GM12878 (cell line): ENCODE data around the gene DCTPP1. TPM values are rescaled to one million over a fixed set of nuclear protein-coding genes. Genes with fewer than 3 reads are reported as not detected.

ENCODE experiments used
- ATAC-seq: fragments of 200-7000 bp; cut with Tn5 transposase; 3 replicates; pipeline ENCODE4 v1.9.1; 2020; ENCODE audit warnings: mild to moderate bottlenecking, moderate library complexity
- BruUV-seq: library from RNA; stranded (reverse); fragments of 400-500 nt; replicated peaks from 2 replicates; lab custom pipeline; 2021; lab: Mats Ljungman, UMichigan
- CTCF ChIA-PET: fragments of 300-600 bp; sonication (Branson Sonifier 250); formaldehyde crosslinking; extraction: SDS; loops from one replicate; lab custom pipeline; 2021; ENCODE audit warnings: inconsistent platforms; lab: Yijun Ruan, JAX
- POLR2A ChIA-PET: fragments of 350-600 bp; formaldehyde crosslinking; extraction: SDS; loops from one replicate; lab custom pipeline; 2021; ENCODE audit warnings: inconsistent platforms; lab: Charles Lee
- RAD21 ChIA-PET: fragments of 300-600 bp; sonication (Branson Sonifier 250); formaldehyde crosslinking; loops from one replicate; lab custom pipeline; 2023; ENCODE audit warnings: antibody characterized with exemption; ENCODE audit not compliant: unreplicated experiment; lab: Charles Lee
- SMC1A ChIA-PET: fragments of 300-600 bp; sonication (Branson Sonifier 250); formaldehyde crosslinking; loops from one replicate; lab custom pipeline; 2023; ENCODE audit not compliant: unreplicated experiment, uncharacterized antibody; lab: Charles Lee
- DNase-seq: peaks from one replicate; pipeline ENCODE4 v3.0.0-alpha.2; 2011; ENCODE audit warnings: low read depth, low spot score
- FAIRE-seq: peaks from 3 replicates; lab custom pipeline; 2011; peaks lifted over from hg19 to GRCh38; lab: Jason Lieb, UNC
- H2AFZ ChIP-seq: 2 replicates; pipeline ENCODE4 v1.6.0; 2011; ENCODE audit warnings: low read depth, low read length, control low read depth; ENCODE audit not compliant: control insufficient read depth
- H3K27ac ChIP-seq: 2 replicates; pipeline ENCODE4 v1.5.1; 2011; ENCODE audit warnings: control low read depth; ENCODE audit not compliant: control insufficient read depth, insufficient read depth
- H3K27me3 ChIP-seq, 2 experiments: replicated peaks in 1 of 2; 2 replicates each; pipeline versions ENCODE4 v1.6.0 to v1.6.1; 2011; ENCODE audit warnings: low read length in 1 of 2; ENCODE audit not compliant: control insufficient read depth in 2 of 2, insufficient read depth in 2 of 2
- H3K36me3 ChIP-seq, 2 experiments: 2 replicates each; pipeline ENCODE4 v1.5.1; 2011; ENCODE audit warnings: low read length in 1 of 2; ENCODE audit not compliant: control insufficient read depth in 2 of 2, insufficient read depth in 2 of 2
- H3K4me1 ChIP-seq: 2 replicates; pipeline ENCODE4 v1.6.1; 2011; ENCODE audit warnings: mild to moderate bottlenecking, low read length, moderate library complexity, mixed read lengths; ENCODE audit not compliant: control insufficient read depth, insufficient read depth
- H3K4me2 ChIP-seq: 2 replicates; pipeline ENCODE4 v1.6.0; 2011; ENCODE audit warnings: control low read depth; ENCODE audit not compliant: control insufficient read depth, insufficient read depth
- H3K4me3 ChIP-seq: fragments of 200-600 bp; sonication (generic); 2 replicates; pipeline ENCODE4 v1.5.1; 2016
- H3K79me2 ChIP-seq: 2 replicates; pipeline ENCODE4 v1.6.0; 2011; ENCODE audit warnings: low read length; ENCODE audit not compliant: control insufficient read depth, insufficient read depth
- H3K9ac ChIP-seq: 2 replicates; pipeline ENCODE4 v1.8.0; 2011; ENCODE audit warnings: low read length, control low read depth, mixed read lengths; ENCODE audit not compliant: control insufficient read depth, insufficient read depth
- H3K9me3 ChIP-seq: replicated peaks from 3 replicates; pipeline ENCODE4 v1.5.1; 2011; ENCODE audit warnings: mild to moderate bottlenecking, low read length; ENCODE audit not compliant: control insufficient read depth, insufficient read depth
- H4K20me1 ChIP-seq: 2 replicates; pipeline ENCODE4 v1.6.0; 2011; ENCODE audit not compliant: control insufficient read depth, insufficient read depth
- CEBPB ChIP-seq, 2 experiments: fragments of 150-350 bp in 1 of 2; IDR thresholded peaks; 2 replicates each; pipeline ENCODE4 v1.6.1; 2012 to 2014; ENCODE audit warnings: low read depth in 2 of 2, low read length in 2 of 2, borderline replicate concordance in 1 of 2, inconsistent platforms in 1 of 2
- CTCF ChIP-seq, 3 experiments: IDR thresholded peaks in 2 of 3; conservative IDR thresholded peaks in 1 of 3; 2 replicates each; pipeline ENCODE4 v1.5.1; 2011; ENCODE audit warnings: low read depth in 3 of 3, low read length in 3 of 3, mild to moderate bottlenecking in 3 of 3, control low read depth in 2 of 3, moderate library complexity in 2 of 3, inconsistent platforms in 1 of 3, mixed read lengths in 1 of 3; ENCODE audit not compliant: control insufficient read depth in 2 of 3, insufficient read depth in 1 of 3; ENCODE audit errors: extremely low read depth in 1 of 3
- EED ChIP-seq: sonication (generic); IDR thresholded peaks from 2 replicates; pipeline ENCODE4 v1.6.1; 2016; ENCODE audit warnings: antibody characterized with exemption, low read depth
- IKZF1 ChIP-seq: fragments of 450-650 bp; conservative IDR thresholded peaks from 2 replicates; pipeline ENCODE4 v1.6.1; 2017; ENCODE audit warnings: antibody characterized with exemption, mild to moderate bottlenecking
- KLF5 ChIP-seq: fragments of 450-650 bp; IDR thresholded peaks from 2 replicates; pipeline ENCODE4 v1.6.1; 2014; ENCODE audit warnings: mild to moderate bottlenecking; ENCODE audit not compliant: partially characterized antibody
- MLLT1 ChIP-seq: fragments of 450-650 bp; IDR thresholded peaks from 2 replicates; pipeline ENCODE4 v1.6.1; 2016; ENCODE audit warnings: mild to moderate bottlenecking
- SREBF1 ChIP-seq: IDR thresholded peaks from 2 replicates; pipeline ENCODE4 v1.6.1; 2012; ENCODE audit warnings: mild to moderate bottlenecking, low read length
- WGBS: methylation state at CpG from one replicate; pipeline ENCODE4 v1.1.6; 2016; ENCODE audit warnings: low lambda C conversion rate; ENCODE audit not compliant: insufficient replicate concordance, insufficient coverage; ENCODE audit errors: missing lambda C conversion rate; 5-methylcytosine and 5-hydroxymethylcytosine counted together
- in situ Hi-C: fragments of 300-500 bp; cut with MboI; formaldehyde crosslinking; loops from 9 replicates; pipeline ENCODE4 v1.14.3; 2018; ENCODE audit warnings: mixed read lengths
- intact Hi-C: fragments of 100-400 bp; cut with micrococcal nuclease; formaldehyde crosslinking; loops from one replicate; pipeline ENCODE4 v1.14.2; 2022; ENCODE audit not compliant: unreplicated experiment
- polyA plus RNA-seq, 11 experiments: library from polyadenylated mRNA; depleted of rRNA in 4 of 11; unstranded in 6 of 11; stranded (reverse) in 5 of 11; fragments of >200 nt; fragmentation: Nextera tagmentation in 4 of 11; fragmentation: Illumina TruSeq in 1 of 11; extraction: Ambion mirVana in 4 of 11; extraction: Trizol in 1 of 11; gene quantifications; 1 replicate in 1 of 11; 2 replicates in 10 of 11; pipeline versions ENCODE4 v1.2.1 to v1.2.3, GENCODE V29; 2011 to 2016; ENCODE audit warnings: inconsistent platforms in 2 of 11, missing spikeins in 2 of 11, low read depth in 1 of 11
- total RNA-seq, 4 experiments: library from RNA; depleted of rRNA in 3 of 4; stranded (reverse); fragments of >200 nt in 3 of 4; fragmentation: Illumina TruSeq in 1 of 4; extraction: Trizol in 1 of 4; gene quantifications; 2 replicates each; pipeline versions ENCODE4 v1.2.1 to v1.2.3, GENCODE V29; 2013 to 2021

DCTPP1 gene
- total and polyA plus RNA-seq, 10 of the 15 experiments (the other 5 are each of a cell fraction or from before 2014, with no cell fraction given) = 72.1 to 266 (median 157) TPM

GRCh38 chr16:30457256-30457655 is 27.4 kb upstream of the DCTPP1 start:
- ATAC-seq (peak; percentile 2; the same call in 2 of the 3 replicates), DNase-seq (no peak), FAIRE-seq (no peak)
- TF ChIP-seq MLLT1 (no peak), IKZF1 (0 out of 2 replicates have a peak, but pooled peaks have one; percentile 27), CEBPB (IDR thresholded peaks at IDR 0.05; ENCODE audit: borderline replicate concordance in 1 of 2, low read depth in 2 of 2, low read length in 2 of 2) (no peak), CTCF (IDR thresholded peaks at IDR 0.05 in 2 of 3, conservative IDR thresholded peaks at IDR 0.05 in 1 of 3; ENCODE audit: control insufficient read depth in 2 of 3, extremely low read depth in 1 of 3, insufficient read depth in 1 of 3, low read depth in 3 of 3, low read length in 3 of 3) (no peak), KLF5 (no peak), SREBF1 (no peak), EED (0 out of 2 replicates have a peak, but pooled peaks have one; percentile 23)
- ChIA-PET CTCF (interaction anchor here (1.4 to 7.8 kb wide), 12 partner anchors 9 to 141 kb away, joined by 3 to 125 read pairs (median 8); partner anchors contain the start of genes DCTPP1, ITGAL, SEPHS2 and ZNF747), RAD21 (interaction anchor here (0.6 to 8.5 kb wide), 13 partner anchors 8 to 426 kb away, joined by 3 to 307 read pairs (median 5); partner anchors contain the start of genes DCTPP1, ITGAL, TBC1D10B and ZNF747), SMC1A (interaction anchor here (0.8 to 19.4 kb wide), 11 partner anchors 10 to 71 kb away, joined by 3 to 431 read pairs (median 3); partner anchors contain the start of genes DCTPP1, ITGAL and SEPHS2), POLR2A (interaction anchor here (0.6 to 10.6 kb wide), 11 partner anchors 10 to 111 kb away, joined by 3 to 367 read pairs (median 9); partner anchors contain the start of genes DCTPP1, ITGAL, SEPHS2 and ZNF747)
- intact Hi-C loops = no loop called here
- Histone ChIP-seq H3K9me3 (no peaks in the 10 kb centered on the region), H3K27ac (peak overlapping the region; percentile 89), H3K9ac (no peak overlapping the region), H3K4me3 (peak overlapping the region; percentile 44; the same call in 1 of the 2 replicates), H2AFZ (peak overlapping the region; percentile 30; the same call in 1 of the 2 replicates), H3K36me3 (no peaks in the 10 kb centered on the region), H3K4me2 (peak overlapping the region; percentile 49), H3K4me1 (peaks cover 53% of the 10 kb centered on the region), H3K27me3 (no peaks in the 10 kb centered on the region), H4K20me1 (no peaks in the 10 kb centered on the region), H3K79me2 (no peaks in the 10 kb centered on the region)
- WGBS = 100% methylated on average over 1 of the region's 1 CpG
- in situ Hi-C loops = loop anchor here (25.0 kb wide), 1 partner anchor 1430 kb away; no protein-coding TSS in a partner anchor
- BruUV-seq = no TSS peak
